Measurements from ENCODE around the gene SIX1.

The SIX1 gene

DNA sequence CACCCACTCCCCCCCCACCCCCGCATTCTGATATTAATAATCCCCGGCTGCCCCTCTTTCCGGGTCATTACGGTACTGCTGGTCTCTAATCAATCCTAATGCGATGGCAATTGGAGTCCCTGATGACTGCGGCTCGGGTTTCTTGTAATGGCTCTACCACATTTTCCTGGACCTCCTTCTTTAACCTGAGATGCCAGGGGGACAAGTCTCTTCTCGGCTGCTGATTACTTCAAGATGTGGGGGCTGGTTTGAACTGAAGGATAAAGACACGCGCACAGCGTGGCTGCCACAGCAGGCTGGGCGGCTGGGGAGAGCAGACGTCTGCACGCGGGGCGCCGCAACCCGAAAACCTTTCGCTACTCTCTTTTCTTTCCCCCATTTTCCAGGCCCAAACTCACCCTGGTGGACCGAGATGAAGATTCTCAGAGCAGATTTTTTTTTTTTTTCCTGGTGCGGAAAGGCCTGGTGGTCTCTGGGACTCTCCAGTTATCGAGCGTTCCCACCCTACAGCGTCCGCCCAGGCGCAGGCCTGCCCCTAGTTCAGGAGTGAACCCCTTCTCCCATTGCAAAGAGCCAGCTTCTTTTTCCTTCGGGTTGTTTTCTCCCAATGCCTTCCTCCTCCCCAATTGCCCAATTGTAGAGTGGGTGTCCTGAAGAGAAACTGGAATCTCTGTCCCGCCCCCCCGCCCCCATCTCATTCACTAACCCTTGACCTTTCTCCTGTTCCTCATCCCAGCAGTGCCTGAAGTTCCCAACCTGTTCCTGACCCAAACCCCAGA lies 6.0 kb upstream of the SIX1 start:
- no peak for DNase-seq

DNA sequence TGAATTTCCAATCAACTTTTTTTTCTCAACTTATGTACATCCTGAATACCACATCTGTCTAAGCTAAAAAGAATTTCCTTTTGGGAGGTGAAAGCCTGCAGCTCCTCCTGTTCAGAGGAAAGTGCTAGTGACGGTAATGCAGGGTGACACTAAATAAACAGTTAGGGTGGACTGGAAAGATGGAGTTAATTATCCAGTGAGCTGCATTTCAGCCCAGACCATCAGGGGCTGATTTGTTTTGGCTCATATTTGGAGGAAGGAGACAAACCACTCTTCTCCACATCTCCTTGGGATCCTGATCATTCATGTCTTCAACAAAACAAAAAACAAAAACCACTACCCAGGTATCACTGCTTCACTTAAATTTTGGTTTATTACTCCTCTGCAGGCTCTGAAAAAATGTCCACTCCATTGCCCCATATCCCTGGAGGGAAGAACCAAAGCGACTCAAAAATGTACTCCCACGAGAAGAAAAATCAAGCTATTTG lies 5.1 kb upstream of the SIX1 start:
- no peak for DNase-seq

DNA sequence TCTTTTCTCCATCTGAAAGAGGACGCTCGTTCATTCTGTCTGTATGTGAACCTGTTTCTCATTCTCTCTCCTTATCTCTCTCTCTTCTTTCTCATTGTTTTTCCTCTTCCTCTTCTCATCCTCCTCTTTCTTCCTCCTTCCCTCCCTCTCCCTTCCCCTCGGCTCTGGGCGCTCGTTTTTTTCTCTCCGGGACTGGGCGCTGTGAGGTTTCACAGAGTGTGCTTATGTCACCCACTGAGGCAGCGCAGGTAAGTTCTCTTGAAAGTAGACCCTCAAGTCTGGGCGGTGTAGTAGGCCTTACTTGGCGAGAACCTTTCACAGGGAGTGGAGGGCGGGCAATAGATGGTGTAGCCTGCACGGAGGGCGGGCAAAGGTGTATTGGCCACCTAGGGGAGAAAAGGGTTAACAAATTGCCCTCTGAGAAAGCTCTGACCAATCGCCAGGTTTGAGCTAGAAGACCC lies 4.5 kb upstream of the SIX1 start:
- DNase-seq, result no peak

DNA sequence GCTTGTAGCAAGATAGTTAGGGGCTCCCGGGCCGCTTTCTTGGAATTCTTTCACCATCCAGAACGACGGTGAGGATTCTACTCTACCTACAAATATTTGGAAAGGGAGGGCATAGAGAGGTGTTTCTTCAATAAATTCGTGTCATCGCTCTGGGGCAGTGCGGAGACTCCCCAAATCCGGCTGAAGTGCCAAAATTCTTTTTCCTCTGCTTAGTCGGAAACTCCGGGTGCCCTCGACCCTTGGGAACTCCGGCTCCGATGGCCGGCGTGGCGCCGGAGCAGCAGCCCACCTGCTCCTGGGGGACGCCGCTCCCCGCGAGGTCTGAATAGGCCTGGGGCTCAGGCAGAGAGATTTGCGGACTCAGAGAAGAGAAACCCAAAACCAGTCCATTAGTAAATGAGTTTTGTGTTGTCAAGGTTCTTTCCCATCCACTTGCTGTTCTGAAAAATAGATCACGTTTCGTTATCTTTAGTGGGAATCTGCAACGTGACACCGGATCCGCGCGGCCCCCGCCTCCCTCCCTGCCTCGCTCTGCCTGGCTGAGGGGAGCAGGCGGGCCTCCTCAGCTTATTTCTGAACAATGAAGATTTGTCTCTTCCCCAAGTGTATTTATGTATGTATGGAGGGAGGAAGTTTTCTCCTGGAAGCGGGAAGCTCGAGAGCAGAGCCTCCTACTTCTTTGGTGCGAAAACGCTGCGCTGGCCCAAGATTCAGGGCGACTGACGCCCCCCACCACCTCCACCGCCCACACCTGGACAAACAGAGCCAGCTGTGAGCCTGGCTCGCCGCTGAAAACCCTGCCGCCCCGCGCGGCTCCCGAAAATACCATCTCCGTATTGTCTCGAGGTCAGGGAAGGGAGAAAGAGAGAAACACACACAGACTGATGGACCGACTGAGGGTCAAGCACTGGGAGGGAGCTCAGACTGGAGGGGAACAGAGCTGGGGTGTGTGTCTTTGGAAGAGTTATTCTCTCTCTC lies 3.7 kb upstream of the SIX1 start:
- no peak for DNase-seq

DNA sequence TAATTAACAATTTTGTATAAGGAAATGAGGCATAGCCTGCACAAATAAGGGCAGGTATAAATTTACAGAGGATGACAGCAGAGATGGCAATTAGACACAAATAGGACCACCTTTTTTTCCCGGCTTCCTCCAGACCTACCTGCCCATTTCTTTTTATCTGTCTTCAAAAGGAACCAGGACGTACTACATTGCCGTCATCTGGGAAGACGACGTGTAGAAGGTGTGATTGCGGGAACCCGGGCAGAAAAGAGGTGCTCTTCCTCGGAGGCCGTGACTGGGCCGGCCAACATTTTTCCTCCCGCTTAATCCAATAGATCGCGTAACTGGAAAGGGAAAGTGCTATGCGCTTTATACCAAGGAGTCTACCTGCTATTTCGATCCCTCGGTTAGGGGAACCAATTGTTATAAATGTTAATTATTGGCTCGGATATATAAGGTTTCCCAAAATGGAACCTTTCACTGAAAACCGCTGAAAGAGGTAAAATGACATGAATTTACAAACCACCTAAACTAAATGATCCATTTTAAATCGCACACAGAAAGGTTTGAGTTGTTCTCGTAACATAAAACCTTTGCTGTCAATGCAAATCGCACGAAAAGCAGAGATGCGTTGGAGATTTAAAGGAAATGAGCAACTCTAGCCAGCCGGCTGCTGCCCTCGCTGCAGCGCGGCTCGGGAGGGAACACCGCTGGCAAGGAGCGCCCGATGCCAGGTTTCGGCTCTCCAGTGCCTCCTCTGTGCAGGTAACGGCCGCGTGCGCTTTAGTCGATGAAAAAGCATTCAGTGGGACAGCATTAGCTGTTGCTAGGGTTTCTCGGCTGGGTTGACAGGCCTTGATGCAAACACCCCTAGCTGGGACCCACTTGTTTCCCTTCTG lies 2.8 kb upstream of the SIX1 start:
- DNase-seq, result no peak

DNA sequence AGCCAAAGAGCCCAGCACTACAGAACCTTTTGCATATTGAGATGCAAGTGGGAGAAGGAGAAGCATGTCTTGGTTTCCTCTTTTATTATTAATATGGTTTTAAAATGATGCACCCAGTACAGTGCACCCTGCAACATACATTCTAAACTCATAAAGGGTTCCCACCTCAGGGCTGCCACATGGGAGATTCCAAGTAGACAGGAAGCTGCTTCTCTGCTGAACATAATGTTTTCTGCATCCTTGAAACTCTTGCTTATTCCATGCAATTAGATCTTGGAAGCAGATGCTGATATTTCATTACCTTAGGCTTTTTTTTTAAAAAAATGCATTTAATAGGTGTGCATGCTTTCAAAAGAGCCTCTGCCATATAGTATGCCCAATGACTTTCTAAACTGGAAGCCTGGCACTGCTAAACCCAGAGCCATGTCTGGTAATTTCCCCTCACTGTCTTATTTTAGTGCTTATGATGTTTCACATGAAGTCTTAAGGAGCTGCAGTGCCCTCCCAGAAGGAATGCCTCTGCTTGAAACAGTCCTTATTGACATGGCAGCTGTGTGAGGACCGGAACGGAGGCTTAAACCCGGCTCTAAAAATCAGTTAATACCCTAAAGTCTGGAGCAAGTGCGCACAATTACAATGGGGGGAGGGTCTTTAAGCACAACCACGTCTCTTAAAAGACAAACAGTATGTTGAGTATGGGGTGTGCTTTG lies 2.0 kb upstream of the SIX1 start:
- no peak for DNase-seq

DNA sequence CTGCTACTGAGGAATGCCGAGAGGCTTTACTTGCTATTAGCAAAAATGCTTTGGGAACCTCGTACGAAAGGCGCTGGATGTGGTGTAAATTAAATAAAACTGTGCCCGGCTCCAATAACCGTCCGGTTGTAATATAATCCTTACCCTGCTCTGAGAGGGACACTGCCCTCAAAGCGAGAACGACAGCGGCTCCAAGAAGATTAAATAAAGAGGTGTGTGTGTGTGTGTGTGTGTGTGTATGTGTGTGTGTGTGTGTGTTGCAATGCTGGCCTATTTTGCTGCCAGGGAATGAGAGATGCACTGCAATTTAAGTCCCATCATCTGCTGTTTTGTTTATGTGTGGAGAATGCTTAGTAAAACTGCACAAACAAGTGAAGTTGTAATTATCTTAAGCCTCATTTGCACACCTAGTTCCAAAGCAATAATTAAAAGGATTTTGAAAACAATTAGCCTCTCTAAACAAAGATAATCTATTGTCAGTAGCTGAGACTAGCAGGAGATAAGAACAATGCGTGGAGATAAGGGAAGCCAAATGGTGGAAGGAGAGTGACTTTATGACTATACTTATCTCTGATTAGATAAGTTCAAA lies 1.2 kb upstream of the SIX1 start:
- DNase-seq, result no peak

DNA sequence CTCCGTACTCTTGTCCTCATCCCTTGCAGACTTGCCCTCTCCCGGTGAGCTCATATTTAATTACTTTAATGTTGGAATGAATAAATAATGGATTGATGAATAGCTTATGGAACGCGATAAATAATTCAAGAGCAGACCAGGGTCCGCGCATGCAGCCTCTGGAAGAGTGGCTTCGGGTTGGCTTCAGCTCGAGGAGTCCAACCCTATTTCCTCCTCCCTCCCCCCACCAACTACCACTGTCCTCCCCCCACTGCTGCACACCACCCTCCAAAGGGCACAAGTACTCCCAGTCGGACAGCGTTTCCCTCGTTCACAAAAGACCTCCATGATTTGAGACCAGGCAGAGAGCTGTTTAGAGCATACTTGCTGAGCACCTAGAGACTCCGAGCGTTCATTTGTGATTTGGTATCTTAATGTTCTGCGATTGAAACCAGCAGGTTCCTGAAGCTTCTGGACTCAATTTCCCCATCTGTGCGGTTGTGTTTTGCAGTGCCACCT lies 647 bp upstream of the SIX1 start:
- no peak for DNase-seq

DNA sequence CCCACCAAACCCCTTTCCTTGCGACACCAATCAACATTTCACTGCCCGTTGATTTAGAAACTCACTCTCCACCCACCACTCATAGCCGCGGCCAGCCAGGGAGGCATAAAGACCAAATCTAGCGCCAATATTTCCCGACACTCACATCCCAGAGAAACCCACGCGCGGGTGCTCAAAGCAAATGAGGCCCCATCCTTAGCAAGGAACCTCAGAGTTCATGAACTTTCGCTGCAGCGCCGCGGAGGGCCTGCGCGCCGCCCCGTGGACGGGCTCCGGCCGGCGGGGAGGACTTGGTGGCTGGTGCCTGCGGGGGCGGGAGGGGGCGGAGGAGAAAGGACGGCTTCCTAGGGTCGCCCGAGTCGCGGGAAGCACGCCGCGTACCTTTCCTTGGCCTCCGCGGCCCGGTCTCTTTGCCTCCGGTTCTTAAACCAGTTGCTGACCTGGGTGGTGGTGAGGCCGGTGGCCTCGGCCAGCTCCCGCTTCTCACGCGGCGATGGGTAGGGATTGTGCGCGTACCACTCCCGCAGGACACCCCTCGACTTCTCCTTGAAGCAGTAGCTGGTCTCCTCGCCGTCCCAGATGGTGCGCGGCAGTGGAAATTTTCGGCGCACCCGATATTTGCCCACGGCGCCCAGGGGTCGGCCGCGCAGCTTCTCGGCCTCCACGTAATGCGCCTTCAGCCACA lies 886 bp downstream of the SIX1 start:
- no peak for DNase-seq

DNA sequence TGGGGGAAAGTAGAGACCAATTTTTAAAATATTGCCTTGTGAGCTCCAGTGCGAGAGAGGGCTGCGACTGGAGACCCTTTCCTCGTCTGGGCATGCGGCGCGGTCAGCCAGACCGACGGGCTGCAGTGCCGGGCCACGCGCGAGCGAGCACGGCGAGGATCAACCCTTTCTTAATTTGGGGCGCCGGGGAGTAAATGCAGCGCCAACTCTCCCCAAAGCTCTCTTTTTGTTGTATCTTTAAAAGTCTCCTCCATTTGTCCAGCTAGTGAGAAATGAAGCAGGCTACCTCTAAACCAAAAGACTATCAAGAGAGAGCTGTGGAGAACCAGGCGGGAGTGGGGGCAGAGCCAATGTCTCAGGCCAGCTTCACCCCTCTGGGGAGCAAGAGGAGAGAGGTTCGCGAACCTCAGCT lies 1.4 kb downstream of the SIX1 start:
- no peak for DNase-seq

DNA sequence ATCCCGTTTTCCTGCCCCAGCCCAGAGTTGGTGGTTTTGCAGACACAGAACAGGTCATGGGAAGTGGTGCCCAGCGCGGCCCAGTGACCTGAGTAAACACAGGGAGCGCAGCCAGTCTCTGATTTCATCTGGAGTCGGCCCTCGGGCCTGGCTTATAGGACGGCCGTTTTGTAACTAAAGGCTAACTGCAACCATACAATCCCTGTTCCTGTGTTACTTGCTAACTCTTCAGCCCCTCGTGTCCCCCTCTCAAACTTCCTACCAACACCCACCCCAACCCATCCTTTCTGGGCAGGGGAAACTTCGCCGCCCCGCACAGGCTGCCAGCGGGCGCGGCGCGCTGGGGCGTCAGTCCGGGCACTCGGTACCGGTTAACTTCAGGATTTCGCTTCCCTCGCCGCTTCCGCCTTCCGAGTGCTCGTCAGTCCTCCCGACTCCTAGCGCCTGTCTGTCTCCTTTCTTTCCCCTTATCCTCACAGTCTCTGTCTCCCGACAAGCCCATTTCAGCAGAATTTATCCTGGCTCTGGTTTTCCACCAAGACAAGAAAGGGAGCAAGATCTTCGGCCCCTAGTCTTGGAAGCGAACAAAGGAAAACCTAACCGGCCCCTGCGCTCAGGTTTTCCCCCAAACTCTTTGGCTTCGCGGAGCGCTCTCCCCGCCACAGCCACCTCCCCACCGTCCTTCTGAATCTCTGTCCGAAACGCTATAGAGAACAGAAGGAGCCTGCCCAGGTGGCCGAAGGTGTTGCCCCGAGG lies 2.0 kb downstream of the SIX1 start:
- DNase-seq, result no peak

DNA sequence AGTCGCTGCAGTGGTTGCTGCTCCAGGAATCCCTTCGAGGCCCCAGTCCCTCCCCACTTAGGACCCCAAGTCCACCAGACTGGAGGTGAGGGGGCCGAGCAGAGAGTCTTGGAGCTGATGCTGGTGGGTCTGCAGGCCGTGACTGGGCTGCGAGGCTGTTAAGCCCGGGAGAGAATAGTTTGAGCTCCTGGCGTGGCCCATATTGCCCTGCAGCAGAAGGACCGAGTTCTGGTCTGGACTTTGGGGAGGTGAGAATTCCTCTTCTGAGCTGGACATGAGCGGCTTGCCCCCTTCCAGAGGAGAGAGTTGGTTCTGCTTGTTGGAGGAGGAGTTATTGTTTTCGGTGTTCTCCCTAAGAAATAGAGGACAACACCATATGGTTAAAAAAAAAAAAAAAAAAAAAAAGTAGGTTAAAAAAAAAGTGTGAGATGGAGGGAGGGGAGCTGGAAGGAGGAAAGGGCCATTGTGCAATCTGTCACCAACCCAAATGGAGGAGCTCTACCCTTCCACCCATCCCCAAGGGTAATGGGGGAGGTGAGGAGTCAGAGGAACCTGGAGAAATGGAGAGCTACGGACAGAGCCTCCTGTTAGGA lies 3.0 kb downstream of the SIX1 start:
- DNase-seq, result no peak

DNA sequence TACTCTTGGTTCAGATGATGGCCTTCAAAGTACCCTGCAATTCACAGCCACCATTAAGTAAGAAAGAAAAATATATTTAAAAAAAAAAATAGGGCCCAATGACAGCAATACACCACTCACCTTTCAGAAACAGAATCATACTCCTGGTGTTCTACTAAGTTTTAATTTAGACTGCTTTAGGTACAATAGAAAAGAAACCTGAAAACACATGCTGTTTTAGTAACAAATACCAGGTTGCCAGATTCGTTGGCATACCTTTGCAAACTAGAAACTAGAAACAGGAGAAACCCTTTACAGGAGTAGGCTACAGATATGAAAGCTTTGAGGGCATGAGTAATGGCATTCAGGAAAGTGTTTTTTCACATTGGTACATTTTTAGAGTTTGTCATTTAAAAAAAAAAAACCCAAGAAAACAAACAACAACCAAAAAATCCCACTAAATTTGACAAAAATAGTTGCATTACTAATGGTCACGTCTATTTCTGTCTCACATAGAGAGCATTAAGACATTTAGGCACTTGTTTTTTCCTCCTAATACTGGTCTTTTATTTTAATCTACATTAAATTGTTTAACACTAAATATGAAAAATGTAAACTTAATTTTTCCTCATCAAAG lies 4.0 kb downstream of the SIX1 start:
- no peak for DNase-seq

DNA sequence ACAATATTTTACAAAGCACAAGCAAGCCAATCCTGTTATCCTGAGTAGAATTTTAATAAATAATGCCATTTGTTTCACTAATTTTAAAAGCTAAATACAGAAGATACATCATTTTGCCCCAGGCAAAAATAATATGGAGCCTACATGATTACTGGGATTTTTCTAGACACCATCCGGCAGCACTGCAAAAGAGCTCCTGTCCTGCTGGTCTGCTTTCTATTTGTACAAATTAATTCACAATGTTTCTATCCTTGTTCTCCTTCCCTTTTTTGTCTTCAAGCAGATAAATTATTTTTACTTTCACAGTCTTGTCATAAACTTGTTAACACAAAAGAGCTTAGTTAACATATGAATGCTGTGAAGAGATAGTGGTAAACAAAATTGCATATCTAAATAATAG lies 4.6 kb downstream of the SIX1 start:
- no peak for DNase-seq

DNA sequence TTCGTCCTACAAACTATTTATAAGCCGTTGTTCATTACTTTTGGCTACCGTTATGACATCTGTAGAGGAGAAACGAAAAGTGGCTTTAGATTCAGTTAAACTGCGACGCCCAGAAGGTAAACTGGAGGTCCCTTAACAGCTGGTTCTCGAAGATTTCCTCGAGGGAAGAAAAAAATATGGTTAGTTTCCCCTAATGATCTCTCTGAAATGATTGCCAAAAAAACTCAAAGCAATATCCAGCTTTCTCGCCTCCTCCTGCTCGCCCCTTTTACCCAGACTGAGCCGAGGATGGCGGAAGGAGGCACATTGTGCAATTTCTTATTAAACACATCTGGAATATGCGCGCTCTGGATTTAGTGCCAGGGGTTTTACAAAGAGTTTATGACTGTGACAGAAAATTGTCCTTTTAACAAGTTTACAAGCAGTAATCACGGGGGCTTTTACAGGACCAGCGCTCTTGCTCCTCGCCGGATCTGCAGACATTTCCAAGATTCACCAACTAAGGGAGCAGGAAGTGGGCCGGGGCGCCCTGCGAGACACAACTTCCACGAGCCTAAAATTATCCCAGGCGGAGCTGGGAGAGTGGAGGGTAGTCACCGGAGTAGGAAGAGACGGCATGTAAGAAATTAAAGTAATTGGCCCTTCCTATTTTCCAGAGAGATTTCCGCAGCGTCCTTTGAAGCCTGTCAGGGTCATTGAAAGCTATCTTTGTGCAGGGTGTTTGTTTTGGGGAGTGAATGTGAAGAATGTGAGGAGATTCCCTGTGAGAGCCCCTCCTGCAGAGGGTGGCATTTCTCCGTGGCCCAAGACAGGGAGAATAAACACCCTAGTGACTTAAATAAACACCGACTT lies 5.6 kb downstream of the SIX1 start:
- no peak for DNase-seq

DNA sequence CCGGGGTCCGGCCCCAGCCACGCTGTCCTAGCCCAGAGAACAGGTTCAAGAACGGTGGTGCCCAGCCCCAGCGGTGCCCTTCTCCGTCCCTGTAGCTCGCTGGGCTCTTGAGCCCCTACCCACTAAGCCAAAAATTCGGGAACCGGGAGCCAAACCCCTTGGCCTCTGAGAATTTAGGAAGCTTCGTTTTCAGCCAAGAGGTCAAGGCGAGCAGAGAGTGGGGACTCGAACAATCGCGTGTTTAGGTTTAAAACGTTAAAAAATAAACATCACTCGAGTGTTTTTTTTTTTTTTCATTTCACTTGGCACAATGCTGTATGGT lies 6.2 kb downstream of the SIX1 start:
- no peak for DNase-seq

DNA sequence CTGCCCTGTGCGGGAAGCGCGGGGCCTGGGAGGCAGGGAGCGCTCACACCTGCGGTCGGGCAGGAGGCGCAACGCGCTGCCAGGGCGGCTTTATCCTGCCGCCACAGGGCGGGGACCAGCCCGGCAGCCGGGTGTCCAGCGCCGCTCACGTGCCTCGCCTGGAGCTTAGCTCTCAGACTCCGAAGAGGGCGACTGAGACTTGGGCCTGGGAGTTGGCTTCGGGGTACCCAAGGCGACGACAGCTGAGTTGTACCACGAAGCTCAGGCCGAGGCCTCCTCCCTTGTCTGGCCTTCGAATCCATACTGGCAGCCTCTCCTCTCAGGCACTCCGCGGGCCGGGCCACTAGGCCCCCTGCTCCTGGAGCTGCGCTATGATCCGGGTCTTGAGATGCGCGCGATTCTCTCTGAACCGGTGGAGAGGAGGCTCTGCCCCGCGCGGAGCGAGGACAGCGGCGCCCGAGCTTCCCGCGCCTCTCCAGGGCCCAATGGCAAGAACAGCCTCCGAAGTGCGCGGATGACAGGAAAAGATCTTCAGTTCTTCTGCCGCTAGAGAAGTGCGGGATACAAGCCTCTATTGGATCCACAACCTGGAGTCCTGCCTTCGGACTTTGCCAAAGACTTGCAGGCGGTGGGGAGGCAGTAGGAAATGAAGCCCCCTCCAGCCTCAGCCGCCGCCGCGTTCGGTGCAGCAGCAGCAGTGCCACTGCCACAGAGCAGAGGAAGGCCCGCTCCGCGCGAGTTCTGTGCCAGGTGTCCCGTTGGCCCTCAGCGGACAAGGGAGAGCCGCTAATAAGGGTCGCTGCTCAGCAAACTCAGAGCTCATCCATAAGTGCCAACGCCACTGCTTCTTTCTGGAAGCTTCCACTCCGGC lies 6.8 kb downstream of the SIX1 start:
- no peak for DNase-seq
